GM19025 (cell line): Measurements from ENCODE around the gene TUBA3E.
A peak's percentile ranks its signal among the peaks of the same experiment; 100 is the strongest.
"Not testable (repeated sequence)": the region's sequence is repeated elsewhere in the genome, so short reads cannot be mapped to it uniquely, and the experiment has no call there.

Experiments
- ATAC-seq: cut with Tn5 transposase; IDR thresholded peaks from one replicate; pipeline ENCODE4 v1.9.1; 2021; ENCODE audit warnings: mild to moderate bottlenecking, low read depth, moderate library complexity; ENCODE audit not compliant: unreplicated experiment

TUBA3E gene

GRCh38 chr2:130150181-130151144, 47.8 kb downstream of the TUBA3E start:
- no peak for ATAC-seq

GRCh38 chr2:130148515-130148914, 49.7 kb downstream of the TUBA3E start:
- not testable (repeated sequence) for ATAC-seq

- ATAC-seq = peak; percentile 96
These were observed 53.2 kb downstream of the TUBA3E start, which contains the start of gene CCDC74B for GRCh38 chr2:130145006-130145414. Gene CCDC74B, minus strand, starts transcription at chr2:130145112. Its CDS starts 116 bp downstream, at chr2:130144996.

- not testable (repeated sequence) for ATAC-seq
These were observed 54.8 kb downstream of the TUBA3E start for GRCh38 chr2:130143266-130144039.

- ATAC-seq = not testable (repeated sequence)
These were observed 55.6 kb downstream of the TUBA3E start for GRCh38 chr2:130142396-130143265.
